ENCODE data around the gene CDH22.

DNA sequence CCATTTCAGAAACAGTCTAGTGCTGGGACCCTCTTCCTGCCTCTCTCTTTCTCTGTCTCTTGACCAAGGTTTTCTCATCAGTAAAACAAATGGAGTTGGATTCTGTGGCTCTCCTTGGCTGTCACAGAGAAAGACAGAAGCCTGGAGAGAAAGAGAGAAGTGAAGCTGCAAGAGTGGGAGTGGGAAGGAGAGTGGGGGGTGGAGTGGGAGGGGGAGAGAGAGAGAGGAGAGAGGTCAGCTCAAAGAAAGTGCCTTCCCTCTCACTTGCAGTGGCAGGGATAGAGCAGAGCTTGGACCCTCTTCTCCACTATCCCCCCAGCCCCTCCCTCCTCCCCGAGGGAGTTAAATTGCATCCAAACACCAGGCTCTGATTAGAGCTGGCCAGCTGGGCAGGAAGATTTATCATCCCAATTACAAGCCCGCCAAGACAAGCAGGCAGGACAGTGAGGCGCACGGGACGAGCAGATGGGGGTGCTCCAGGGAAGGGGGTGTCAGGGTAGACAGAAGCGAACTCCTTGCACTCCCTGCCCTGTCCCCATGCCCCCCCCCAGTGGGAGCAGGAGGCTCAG is 115.8 kb downstream of the CDH22 start:
- TF ChIP-seq POLR2A (IDR thresholded peaks at IDR 0.05), result no peak
- no peak for TF ChIP-seq POLR2AphosphoS5 (IDR thresholded peaks at IDR 0.05)
- TF ChIP-seq, protein P1, sequence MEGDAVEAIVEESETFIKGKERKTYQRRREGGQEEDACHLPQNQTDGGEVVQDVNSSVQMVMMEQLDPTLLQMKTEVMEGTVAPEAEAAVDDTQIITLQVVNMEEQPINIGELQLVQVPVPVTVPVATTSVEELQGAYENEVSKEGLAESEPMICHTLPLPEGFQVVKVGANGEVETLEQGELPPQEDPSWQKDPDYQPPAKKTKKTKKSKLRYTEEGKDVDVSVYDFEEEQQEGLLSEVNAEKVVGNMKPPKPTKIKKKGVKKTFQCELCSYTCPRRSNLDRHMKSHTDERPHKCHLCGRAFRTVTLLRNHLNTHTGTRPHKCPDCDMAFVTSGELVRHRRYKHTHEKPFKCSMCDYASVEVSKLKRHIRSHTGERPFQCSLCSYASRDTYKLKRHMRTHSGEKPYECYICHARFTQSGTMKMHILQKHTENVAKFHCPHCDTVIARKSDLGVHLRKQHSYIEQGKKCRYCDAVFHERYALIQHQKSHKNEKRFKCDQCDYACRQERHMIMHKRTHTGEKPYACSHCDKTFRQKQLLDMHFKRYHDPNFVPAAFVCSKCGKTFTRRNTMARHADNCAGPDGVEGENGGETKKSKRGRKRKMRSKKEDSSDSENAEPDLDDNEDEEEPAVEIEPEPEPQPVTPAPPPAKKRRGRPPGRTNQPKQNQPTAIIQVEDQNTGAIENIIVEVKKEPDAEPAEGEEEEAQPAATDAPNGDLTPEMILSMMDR (IDR thresholded peaks at IDR 0.05), result no peak
